SK-N-SH treated with all-trans-retinoic acid at 6 μM for 48 hours (cell line): Measurements from ENCODE around the gene HEYL.

ENCODE experiments used
- ISL1 ChIP-seq: fragments of 250-450 bp; sonication (Bioruptor Pico); IDR thresholded peaks from 2 replicates; pipeline ENCODE4 v2.1.2; 2022; ENCODE audit warnings: mild to moderate bottlenecking, moderate library complexity
- OSR1 ChIP-seq: fragments of 250-450 bp; sonication (Bioruptor Pico); IDR thresholded peaks from 2 replicates; pipeline ENCODE4 v1.8.0; 2022; ENCODE audit warnings: moderate library complexity, mild to moderate bottlenecking, inconsistent platforms
- PPARA ChIP-seq: fragments of 250-450 bp; sonication (Bioruptor Pico); IDR thresholded peaks from 2 replicates; pipeline ENCODE4 v1.5.0; 2020; ENCODE audit warnings: mild to moderate bottlenecking, borderline replicate concordance
- SNAI2 ChIP-seq: fragments of 250-450 bp; sonication (Bioruptor Pico); IDR thresholded peaks from 2 replicates; pipeline ENCODE4 v1.5.0; 2020; ENCODE audit warnings: mild to moderate bottlenecking, moderate library complexity
- ZC3H10 ChIP-seq: fragments of 250-450 bp; sonication (Bioruptor Pico); IDR thresholded peaks from 2 replicates; pipeline ENCODE4 v1.5.1; 2021; ENCODE audit warnings: mild to moderate bottlenecking, moderate library complexity
- ZNF8 ChIP-seq: fragments of 450-650 bp; formaldehyde crosslinking; IDR thresholded peaks from 2 replicates; pipeline ENCODE4 v1.5.0; 2020; ENCODE audit warnings: mild to moderate bottlenecking, moderate library complexity
- TF ChIP-seq, protein P1 (sequence below): fragments of 250-450 bp; sonication (Bioruptor Pico); IDR thresholded peaks from 2 replicates; pipeline ENCODE4 v1.5.1; 2021; ENCODE audit warnings: mild to moderate bottlenecking, moderate library complexity
- TF ChIP-seq, protein P2 (sequence below): fragments of 250-450 bp; sonication (Bioruptor Pico); IDR thresholded peaks from 2 replicates; pipeline ENCODE4 v1.5.1; 2020; ENCODE audit warnings: low read depth, mild to moderate bottlenecking, moderate library complexity
- TF ChIP-seq, protein P3 (sequence below): fragments of 250-450 bp; sonication (Bioruptor Pico); IDR thresholded peaks from 2 replicates; pipeline ENCODE4 v1.8.0; 2021; ENCODE audit warnings: low read depth, mild to moderate bottlenecking, moderate library complexity, borderline replicate concordance
- TF ChIP-seq, protein P4 (sequence below): fragments of 250-450 bp; sonication (Bioruptor Pico); IDR thresholded peaks from 2 replicates; pipeline ENCODE4 v1.5.0; 2020; ENCODE audit warnings: mild to moderate bottlenecking, moderate library complexity
- TF ChIP-seq, protein P5 (sequence below): fragments of 250-450 bp; sonication (Bioruptor Pico); IDR thresholded peaks from 2 replicates; pipeline ENCODE4 v1.8.0; 2020; ENCODE audit warnings: mild to moderate bottlenecking, moderate library complexity, borderline replicate concordance

DNA sequence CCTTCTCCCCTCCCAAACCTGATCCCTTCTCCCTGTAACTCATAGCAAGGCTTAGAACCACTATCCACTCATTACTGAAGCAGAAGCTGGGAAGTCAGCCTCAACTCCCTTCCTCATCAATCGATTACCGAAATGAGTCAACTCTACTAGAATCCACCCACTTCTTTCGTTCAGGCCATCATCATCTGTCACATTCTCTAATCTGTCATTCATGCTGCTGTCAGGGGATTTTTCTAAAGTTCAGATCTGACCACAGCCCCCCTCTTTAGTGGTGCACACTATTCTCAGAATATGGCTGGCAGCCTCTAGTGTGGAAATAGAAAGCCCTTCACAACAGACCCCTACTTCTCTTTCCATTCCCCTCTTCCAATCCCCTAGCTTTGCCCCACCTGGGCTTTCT, 27.3 kb upstream of the HEYL start:
- TF ChIP-seq, protein P1, sequence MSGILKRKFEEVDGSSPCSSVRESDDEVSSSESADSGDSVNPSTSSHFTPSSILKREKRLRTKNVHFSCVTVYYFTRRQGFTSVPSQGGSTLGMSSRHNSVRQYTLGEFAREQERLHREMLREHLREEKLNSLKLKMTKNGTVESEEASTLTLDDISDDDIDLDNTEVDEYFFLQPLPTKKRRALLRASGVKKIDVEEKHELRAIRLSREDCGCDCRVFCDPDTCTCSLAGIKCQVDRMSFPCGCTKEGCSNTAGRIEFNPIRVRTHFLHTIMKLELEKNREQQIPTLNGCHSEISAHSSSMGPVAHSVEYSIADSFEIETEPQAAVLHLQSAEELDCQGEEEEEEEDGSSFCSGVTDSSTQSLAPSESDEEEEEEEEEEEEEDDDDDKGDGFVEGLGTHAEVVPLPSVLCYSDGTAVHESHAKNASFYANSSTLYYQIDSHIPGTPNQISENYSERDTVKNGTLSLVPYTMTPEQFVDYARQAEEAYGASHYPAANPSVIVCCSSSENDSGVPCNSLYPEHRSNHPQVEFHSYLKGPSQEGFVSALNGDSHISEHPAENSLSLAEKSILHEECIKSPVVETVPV (CRISPR knock-in tag): no peak
- TF ChIP-seq ISL1 (CRISPR knock-in tag): no peak
- no peak for TF ChIP-seq ZNF8
- TF ChIP-seq PPARA (CRISPR knock-in tag): no peak
- TF ChIP-seq, protein P2, sequence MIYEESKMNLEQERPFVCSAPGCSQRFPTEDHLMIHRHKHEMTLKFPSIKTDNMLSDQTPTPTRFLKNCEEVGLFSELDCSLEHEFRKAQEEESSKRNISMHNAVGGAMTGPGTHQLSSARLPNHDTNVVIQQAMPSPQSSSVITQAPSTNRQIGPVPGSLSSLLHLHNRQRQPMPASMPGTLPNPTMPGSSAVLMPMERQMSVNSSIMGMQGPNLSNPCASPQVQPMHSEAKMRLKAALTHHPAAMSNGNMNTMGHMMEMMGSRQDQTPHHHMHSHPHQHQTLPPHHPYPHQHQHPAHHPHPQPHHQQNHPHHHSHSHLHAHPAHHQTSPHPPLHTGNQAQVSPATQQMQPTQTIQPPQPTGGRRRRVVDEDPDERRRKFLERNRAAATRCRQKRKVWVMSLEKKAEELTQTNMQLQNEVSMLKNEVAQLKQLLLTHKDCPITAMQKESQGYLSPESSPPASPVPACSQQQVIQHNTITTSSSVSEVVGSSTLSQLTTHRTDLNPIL (CRISPR knock-in tag): no peak
- no peak for TF ChIP-seq OSR1 (CRISPR knock-in tag)
- TF ChIP-seq, protein P3, sequence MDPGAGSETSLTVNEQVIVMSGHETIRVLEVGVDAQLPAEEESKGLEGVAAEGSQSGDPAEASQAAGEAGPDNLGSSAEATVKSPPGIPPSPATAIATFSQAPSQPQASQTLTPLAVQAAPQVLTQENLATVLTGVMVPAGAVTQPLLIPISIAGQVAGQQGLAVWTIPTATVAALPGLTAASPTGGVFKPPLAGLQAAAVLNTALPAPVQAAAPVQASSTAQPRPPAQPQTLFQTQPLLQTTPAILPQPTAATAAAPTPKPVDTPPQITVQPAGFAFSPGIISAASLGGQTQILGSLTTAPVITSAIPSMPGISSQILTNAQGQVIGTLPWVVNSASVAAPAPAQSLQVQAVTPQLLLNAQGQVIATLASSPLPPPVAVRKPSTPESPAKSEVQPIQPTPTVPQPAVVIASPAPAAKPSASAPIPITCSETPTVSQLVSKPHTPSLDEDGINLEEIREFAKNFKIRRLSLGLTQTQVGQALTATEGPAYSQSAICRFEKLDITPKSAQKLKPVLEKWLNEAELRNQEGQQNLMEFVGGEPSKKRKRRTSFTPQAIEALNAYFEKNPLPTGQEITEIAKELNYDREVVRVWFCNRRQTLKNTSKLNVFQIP (CRISPR knock-in tag): no peak
- no peak for TF ChIP-seq ZC3H10 (CRISPR knock-in tag)
- TF ChIP-seq SNAI2 (CRISPR knock-in tag): no peak
- TF ChIP-seq, protein P4, sequence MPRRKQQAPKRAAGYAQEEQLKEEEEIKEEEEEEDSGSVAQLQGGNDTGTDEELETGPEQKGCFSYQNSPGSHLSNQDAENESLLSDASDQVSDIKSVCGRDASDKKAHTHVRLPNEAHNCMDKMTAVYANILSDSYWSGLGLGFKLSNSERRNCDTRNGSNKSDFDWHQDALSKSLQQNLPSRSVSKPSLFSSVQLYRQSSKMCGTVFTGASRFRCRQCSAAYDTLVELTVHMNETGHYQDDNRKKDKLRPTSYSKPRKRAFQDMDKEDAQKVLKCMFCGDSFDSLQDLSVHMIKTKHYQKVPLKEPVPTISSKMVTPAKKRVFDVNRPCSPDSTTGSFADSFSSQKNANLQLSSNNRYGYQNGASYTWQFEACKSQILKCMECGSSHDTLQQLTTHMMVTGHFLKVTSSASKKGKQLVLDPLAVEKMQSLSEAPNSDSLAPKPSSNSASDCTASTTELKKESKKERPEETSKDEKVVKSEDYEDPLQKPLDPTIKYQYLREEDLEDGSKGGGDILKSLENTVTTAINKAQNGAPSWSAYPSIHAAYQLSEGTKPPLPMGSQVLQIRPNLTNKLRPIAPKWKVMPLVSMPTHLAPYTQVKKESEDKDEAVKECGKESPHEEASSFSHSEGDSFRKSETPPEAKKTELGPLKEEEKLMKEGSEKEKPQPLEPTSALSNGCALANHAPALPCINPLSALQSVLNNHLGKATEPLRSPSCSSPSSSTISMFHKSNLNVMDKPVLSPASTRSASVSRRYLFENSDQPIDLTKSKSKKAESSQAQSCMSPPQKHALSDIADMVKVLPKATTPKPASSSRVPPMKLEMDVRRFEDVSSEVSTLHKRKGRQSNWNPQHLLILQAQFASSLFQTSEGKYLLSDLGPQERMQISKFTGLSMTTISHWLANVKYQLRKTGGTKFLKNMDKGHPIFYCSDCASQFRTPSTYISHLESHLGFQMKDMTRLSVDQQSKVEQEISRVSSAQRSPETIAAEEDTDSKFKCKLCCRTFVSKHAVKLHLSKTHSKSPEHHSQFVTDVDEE: no peak
- TF ChIP-seq, protein P5, sequence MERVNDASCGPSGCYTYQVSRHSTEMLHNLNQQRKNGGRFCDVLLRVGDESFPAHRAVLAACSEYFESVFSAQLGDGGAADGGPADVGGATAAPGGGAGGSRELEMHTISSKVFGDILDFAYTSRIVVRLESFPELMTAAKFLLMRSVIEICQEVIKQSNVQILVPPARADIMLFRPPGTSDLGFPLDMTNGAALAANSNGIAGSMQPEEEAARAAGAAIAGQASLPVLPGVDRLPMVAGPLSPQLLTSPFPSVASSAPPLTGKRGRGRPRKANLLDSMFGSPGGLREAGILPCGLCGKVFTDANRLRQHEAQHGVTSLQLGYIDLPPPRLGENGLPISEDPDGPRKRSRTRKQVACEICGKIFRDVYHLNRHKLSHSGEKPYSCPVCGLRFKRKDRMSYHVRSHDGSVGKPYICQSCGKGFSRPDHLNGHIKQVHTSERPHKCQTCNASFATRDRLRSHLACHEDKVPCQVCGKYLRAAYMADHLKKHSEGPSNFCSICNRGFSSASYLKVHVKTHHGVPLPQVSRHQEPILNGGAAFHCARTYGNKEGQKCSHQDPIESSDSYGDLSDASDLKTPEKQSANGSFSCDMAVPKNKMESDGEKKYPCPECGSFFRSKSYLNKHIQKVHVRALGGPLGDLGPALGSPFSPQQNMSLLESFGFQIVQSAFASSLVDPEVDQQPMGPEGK (CRISPR knock-in tag): no peak
